Gastrocnemius medialis (tissue), 4 donors: ENCODE measurements around the gene JCAD. TPM values are rescaled to one million over a fixed set of nuclear protein-coding genes. Genes with fewer than 3 reads are reported as not detected.

Experiments
- ATAC-seq, 2 donors: fragments of 150-250 bp; one replicate each; pipeline ENCODE4 v1.9.1; 2016
- DNase-seq, 2 donors: peaks; one replicate each; pipeline ENCODE4 v3.0.0-alpha.2; 2019
- H3K27ac ChIP-seq, 4 donors: fragments of 200-600 bp; sonication (generic); 1 replicate in 1 of 4; 2 replicates in 3 of 4; pipeline ENCODE4 v1.5.1; 2016 to 2018; ENCODE audit warnings: mild to moderate bottlenecking in 2 of 4, moderate library complexity in 1 of 4
- H3K27me3 ChIP-seq, 3 donors: fragments of 200-600 bp; sonication (generic) in 2 of 3; 1 replicate in 1 of 3; 2 replicates in 2 of 3; pipeline versions ENCODE4 v1.5.1 to v1.6.0; 2016 to 2019; ENCODE audit warnings: mild to moderate bottlenecking in 1 of 3, moderate library complexity in 1 of 3
- H3K36me3 ChIP-seq, 2 donors: fragments of 200-600 bp; sonication (generic) in 1 of 2; one replicate each; pipeline ENCODE4 v1.5.1; 2017 to 2018
- H3K4me1 ChIP-seq, 2 donors: fragments of 200-600 bp; sonication (generic) in 1 of 2; one replicate each; pipeline ENCODE4 v1.5.1; 2016 to 2017; ENCODE audit warnings: mild to moderate bottlenecking in 2 of 2
- H3K4me3 ChIP-seq, 4 donors: fragments of 200-600 bp; sonication (generic) in 3 of 4; 1 replicate in 1 of 4; 2 replicates in 3 of 4; pipeline ENCODE4 v1.5.1; 2016 to 2019; ENCODE audit warnings: mild to moderate bottlenecking in 2 of 4
- H3K9me3 ChIP-seq, 3 donors: fragments of 200-600 bp; sonication (generic) in 2 of 3; 1 replicate in 1 of 3; 2 replicates in 2 of 3; pipeline ENCODE4 v1.5.1; 2016 to 2019
- CTCF ChIP-seq, 5 experiments: fragments of 450-650 bp in 3 of 5; fragments of 200-600 bp in 2 of 5; sonication (generic) in 2 of 5; IDR thresholded peaks in 4 of 5; conservative IDR thresholded peaks in 1 of 5; 1 replicate in 4 of 5; 2 replicates in 1 of 5; pipeline ENCODE4 v1.5.1; 2016 to 2019; ENCODE audit warnings: antibody characterized with exemption in 5 of 5, mild to moderate bottlenecking in 3 of 5, moderate library complexity in 3 of 5
- POLR2A ChIP-seq, 2 donors: fragments of 450-650 bp; IDR thresholded peaks; one replicate each; pipeline ENCODE4 v1.6.1; 2017; ENCODE audit warnings: antibody characterized with exemption in 2 of 2, mild to moderate bottlenecking in 2 of 2, moderate library complexity in 2 of 2
- in situ Hi-C, 4 donors: fragments of 200-750 bp; cut with MboI; loops; one replicate each; pipeline versions ENCODE4 v1.15.0 to v1.8.0; 2017; ENCODE audit warnings: low sequenced_read_pairs in 4 of 4
- intact Hi-C: fragments of 100-400 bp; cut with DNase I; formaldehyde crosslinking; loops from one replicate; pipeline ENCODE4 v1.15.1; 2023; ENCODE audit warnings: low total_unique reads
- total RNA-seq, 4 donors: library from RNA; depleted of rRNA; stranded (reverse); fragments of >200 nt; gene quantifications; one replicate each; pipeline versions ENCODE4 v1.1.0 to v1.2.3, GENCODE V29; 2016

The JCAD gene
- total RNA-seq, 4 donors from 2014 or later: 6.0 to 12.1 (median 6.5) TPM

GRCh38 chr10:30057894-30058556 lies 1.4 kb downstream of the JCAD start:
- Histone ChIP-seq H3K36me3 (no peaks in the 10 kb centered on the region), H3K4me1 (peaks cover 0 to 5% of the 10 kb centered on the region in 2 donors), H3K4me3 (peak overlapping the region; percentile 66 to 84 (median 68)), H3K27me3 (no peaks in the 10 kb centered on the region), H3K9me3 (no peaks in the 10 kb centered on the region), H3K27ac (peak overlapping the region; percentile 67 to 81 (median 76))
- ATAC-seq (no peak), DNase-seq (no peak)
- in situ Hi-C loops (no loop called here), intact Hi-C loops (no loop called here)
- no peak for TF ChIP-seq CTCF (IDR thresholded peaks at IDR 0.05 in 4 of 5, conservative IDR thresholded peaks at IDR 0.05 in 1 of 5)
- TF ChIP-seq POLR2A (IDR thresholded peaks at IDR 0.05): no peak

GRCh38 chr10:30057421-30057841 lies 2.0 kb downstream of the JCAD start:
- intact Hi-C loops: no loop called here
- Histone ChIP-seq H3K27me3 (no peaks in the 10 kb centered on the region), H3K27ac (peak overlapping the region; percentile 67 to 81 (median 76)), H3K9me3 (no peaks in the 10 kb centered on the region), H3K36me3 (no peaks in the 10 kb centered on the region), H3K4me1 (peaks cover 0 to 5% of the 10 kb centered on the region in 2 donors), H3K4me3 (peak overlapping the region in 1 of 4 donors; percentile 66)
- ATAC-seq (no peak), DNase-seq (no peak)
- in situ Hi-C loops: no loop called here
- TF ChIP-seq POLR2A (IDR thresholded peaks at IDR 0.05) (no peak), CTCF (IDR thresholded peaks at IDR 0.05 in 4 of 5, conservative IDR thresholded peaks at IDR 0.05 in 1 of 5) (no peak)

- DNase-seq (no peak), ATAC-seq (no peak)
- Histone ChIP-seq H3K4me3 (peak overlapping the region in 2 of 4 donors; percentile 9 to 66), H3K27me3 (no peaks in the 10 kb centered on the region), H3K27ac (peak overlapping the region; percentile 67 to 81 (median 76)), H3K4me1 (peaks cover 0 to 5% of the 10 kb centered on the region in 2 donors), H3K9me3 (no peaks in the 10 kb centered on the region), H3K36me3 (no peaks in the 10 kb centered on the region)
- TF ChIP-seq POLR2A (IDR thresholded peaks at IDR 0.05) (no peak), CTCF (IDR thresholded peaks at IDR 0.05 in 4 of 5, conservative IDR thresholded peaks at IDR 0.05 in 1 of 5) (no peak)
- in situ Hi-C loops: no loop called here
- intact Hi-C loops: no loop called here
Observed at GRCh38 chr10:30056767-30057355, 2.5 kb downstream of the JCAD start.

- H3K36me3 ChIP-seq: no peaks in the 10 kb centered on the region
- no peaks in the 10 kb centered on the region for H3K9me3 ChIP-seq
- no peak overlapping the region for H3K4me3 ChIP-seq
- no peak for DNase-seq
- intact Hi-C loops (no loop called here), in situ Hi-C loops (no loop called here)
- TF ChIP-seq CTCF (IDR thresholded peaks at IDR 0.05 in 4 of 5, conservative IDR thresholded peaks at IDR 0.05 in 1 of 5) (no peak), POLR2A (IDR thresholded peaks at IDR 0.05) (no peak)
- peak overlapping the region; percentile 67 to 81 (median 76) for H3K27ac ChIP-seq
- no peak for ATAC-seq
- H3K4me1 ChIP-seq: peaks cover 0 to 5% of the 10 kb centered on the region in 2 donors
- H3K27me3 ChIP-seq: no peaks in the 10 kb centered on the region
Observed at GRCh38 chr10:30056281-30056680, 3.1 kb downstream of the JCAD start.
